Aorta (tissue), 5 donors: ENCODE data around the gene FNDC3B. TPM values are rescaled to one million over a fixed set of nuclear protein-coding genes. Genes with fewer than 3 reads are reported as not detected.

Experiments
- ATAC-seq: fragments of 200-7000 bp; cut with Tn5 transposase; one replicate; pipeline ENCODE4 v1.9.1; 2022; ENCODE audit warnings: moderate library complexity; ENCODE audit not compliant: low FRiP score
- DNase-seq, 2 donors: peaks; one replicate each; pipeline ENCODE4 v3.0.0-alpha.2; 2020
- H3K27ac ChIP-seq, 2 donors: one replicate each; pipeline ENCODE4 v1.5.1; 2013; ENCODE audit warnings: low read length in 2 of 2, mild to moderate bottlenecking in 2 of 2, moderate library complexity in 2 of 2, control low read depth in 1 of 2, inconsistent platforms in 1 of 2, low read depth in 1 of 2
- H3K27me3 ChIP-seq, 2 donors: one replicate each; pipeline ENCODE4 v1.6.1; 2013; ENCODE audit warnings: control low read depth in 1 of 2, low read length in 1 of 2, mild to moderate bottlenecking in 1 of 2, moderate library complexity in 1 of 2; ENCODE audit not compliant: insufficient read depth in 2 of 2, control insufficient read depth in 1 of 2
- H3K36me3 ChIP-seq, 2 donors: one replicate each; pipeline ENCODE4 v1.6.1; 2013; ENCODE audit warnings: control low read depth in 1 of 2, low read length in 1 of 2, mild to moderate bottlenecking in 1 of 2; ENCODE audit not compliant: insufficient read depth in 2 of 2, control insufficient read depth in 1 of 2
- H3K4me1 ChIP-seq, 2 donors: one replicate each; pipeline ENCODE4 v1.6.1; 2013; ENCODE audit warnings: low read length in 2 of 2, control low read depth in 1 of 2, mild to moderate bottlenecking in 1 of 2, moderate library complexity in 1 of 2; ENCODE audit not compliant: insufficient read depth in 2 of 2, control insufficient read depth in 1 of 2
- H3K4me3 ChIP-seq, 2 donors: one replicate each; pipeline ENCODE4 v1.5.1; 2013; ENCODE audit warnings: low read length in 2 of 2, control low read depth in 1 of 2, mild to moderate bottlenecking in 1 of 2
- H3K9me3 ChIP-seq: one replicate; pipeline ENCODE4 v1.6.1; 2013; ENCODE audit warnings: mild to moderate bottlenecking, low read length; ENCODE audit not compliant: control insufficient read depth
- WGBS, 2 donors: extraction: QIAGEN DNeasy Blood & Tissue Kit; methylation state at CpG; one replicate each; pipeline ENCODE4 v1.1.7; 2013; 5-methylcytosine and 5-hydroxymethylcytosine counted together
- intact Hi-C, 2 donors: fragments of 100-400 bp; cut with DNase I; formaldehyde crosslinking; loops; one replicate each; pipeline versions ENCODE4 v1.14.2 to v1.15.0; 2022
- polyA plus RNA-seq, 2 donors: library from polyadenylated mRNA; stranded (reverse); fragments of 200-250 nt; gene quantifications; one replicate each; pipeline ENCODE4 v1.2.3, GENCODE V29; 2013
- total RNA-seq, 2 donors: library from RNA; stranded (reverse); fragmentation: NEBNext Ultra II Directional; extraction: Animal tissue kit (Norgen Biotek cat#: 25700); gene quantifications; one replicate each; pipeline ENCODE4 v1.2.1, GENCODE V29; 2021
- donor health status: healthy with polysubstance abuse.
- donor health status: Bipolar disorder and iron deficiency.
- donor health status: DM: no; HTN: no; CAD: no.
- donor health status: DM: no; HTN: no; CAD: no.
- donor health status: DM: yes; HTN: yes; CAD: no.

Gene FNDC3B
- total and polyA plus RNA-seq, 4 donors: 12.5 to 239 (median 120) TPM

DNA sequence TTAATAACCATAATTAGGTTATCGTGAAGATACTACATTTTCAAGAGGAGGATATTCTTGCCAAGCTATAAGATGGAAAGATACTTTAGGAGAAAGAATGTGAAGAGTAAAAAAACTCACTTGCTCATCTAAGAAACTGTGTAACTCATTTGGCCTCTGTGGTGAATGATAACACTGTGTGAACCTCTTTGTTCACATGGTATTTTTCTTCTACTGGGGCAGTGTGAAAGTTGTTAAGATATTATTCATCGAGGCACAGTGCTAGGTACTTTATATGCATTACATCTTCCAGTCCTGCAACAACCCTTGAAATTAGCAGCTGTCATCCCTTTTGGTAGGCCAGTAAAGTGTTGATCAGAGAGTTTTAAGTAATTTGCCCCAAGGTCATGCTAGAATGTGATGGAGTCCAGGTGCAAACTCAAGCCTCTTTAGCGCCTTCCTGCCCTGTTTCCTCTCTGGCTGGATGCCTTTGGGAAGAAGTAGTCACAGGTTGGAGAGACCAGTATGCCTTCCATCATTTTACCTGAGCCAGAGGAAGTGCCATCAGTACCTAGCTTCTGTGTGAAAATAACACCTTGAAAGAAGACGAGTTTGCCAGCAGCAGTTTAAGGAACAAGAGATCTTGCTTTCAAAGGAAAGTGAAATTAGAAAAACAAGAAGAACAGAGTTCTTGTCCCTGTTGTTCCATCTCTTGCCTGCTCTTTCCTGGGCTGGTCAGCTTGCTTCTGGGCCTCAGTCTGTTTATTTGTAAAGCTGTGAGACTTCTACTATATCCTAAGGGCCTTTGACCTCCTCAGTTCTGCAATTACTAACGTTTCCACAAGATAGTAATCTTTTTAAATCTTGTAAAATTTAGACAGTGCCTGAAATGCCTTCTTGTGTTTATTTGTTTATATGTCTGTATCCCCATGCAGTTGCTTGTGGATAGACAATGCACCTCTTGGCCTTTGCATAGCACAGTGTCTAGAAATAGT is 179.3 kb downstream of the FNDC3B start:
- DNase-seq (no peak), ATAC-seq (peak; percentile 41)
- Histone ChIP-seq H3K9me3 (no peaks in the 10 kb centered on the region), H3K4me3 (no peak overlapping the region), H3K4me1 (peaks cover 7% of the 10 kb centered on the region in 2 donors), H3K27ac (no peak overlapping the region), H3K36me3 (peaks cover 0 to 2% of the 10 kb centered on the region in 2 donors), H3K27me3 (no peaks in the 10 kb centered on the region)
- WGBS, 2 donors: 53 to 61% methylated on average over 5 of the region's 5 CpGs
- intact Hi-C loops: no loop called here

DNA sequence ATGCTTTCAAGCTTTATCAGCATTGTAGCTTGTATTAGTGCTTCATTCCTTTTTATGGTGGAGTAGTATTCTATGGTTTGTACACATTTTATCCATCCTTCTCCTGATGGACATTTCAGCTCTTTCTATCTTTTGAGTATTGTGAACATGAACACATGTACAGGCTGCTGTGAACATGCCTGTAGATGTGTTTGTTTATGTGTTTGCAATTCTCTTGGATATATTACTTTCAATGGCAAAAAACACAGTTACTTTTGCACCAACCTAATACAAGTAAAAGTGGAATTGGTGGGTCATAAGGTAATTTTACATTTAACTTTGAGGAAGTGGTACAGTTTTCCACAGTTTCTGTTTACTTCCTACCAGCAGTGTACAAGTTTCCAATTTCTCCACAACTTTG is 180.4 kb downstream of the FNDC3B start:
- Histone ChIP-seq H3K27me3 (no peaks in the 10 kb centered on the region), H3K9me3 (no peaks in the 10 kb centered on the region), H3K4me3 (no peak overlapping the region), H3K4me1 (peaks cover 5% of the 10 kb centered on the region in 2 donors), H3K27ac (no peak overlapping the region), H3K36me3 (peaks cover 0 to 2% of the 10 kb centered on the region in 2 donors)
- no peak for DNase-seq
- intact Hi-C loops: no loop called here
- ATAC-seq: no peak

DNA sequence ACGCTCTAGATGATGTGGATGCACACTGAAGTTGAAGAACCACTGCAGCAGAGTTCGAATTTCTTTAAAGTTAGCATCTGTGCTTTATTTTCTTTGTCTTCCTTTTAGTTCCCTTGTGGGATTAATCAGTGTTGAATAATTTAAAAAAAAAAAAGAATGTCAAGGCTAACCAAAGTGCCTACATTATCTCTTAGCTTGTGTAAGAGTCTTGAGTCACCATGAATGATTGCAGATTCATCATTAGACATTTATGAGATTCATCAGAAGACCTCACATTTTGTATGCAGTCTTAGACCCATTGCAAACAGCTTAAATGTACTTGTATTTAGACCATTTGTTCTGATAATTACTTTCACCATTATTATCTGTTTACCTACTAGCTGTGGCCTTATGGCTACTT is 182.2 kb downstream of the FNDC3B start:
- peaks cover 3 to 5% of the 10 kb centered on the region in 2 donors for H3K4me1 ChIP-seq
- H3K9me3 ChIP-seq: no peaks in the 10 kb centered on the region
- intact Hi-C loops: no loop called here
- no peaks in the 10 kb centered on the region for H3K27me3 ChIP-seq
- 71 to 78% methylated on average over 2 of the region's 2 CpGs for WGBS, 2 donors
- DNase-seq (no peak), ATAC-seq (no peak)
- no peak overlapping the region for H3K4me3 ChIP-seq
- H3K36me3 ChIP-seq: no peaks in the 10 kb centered on the region
- no peak overlapping the region for H3K27ac ChIP-seq

DNA sequence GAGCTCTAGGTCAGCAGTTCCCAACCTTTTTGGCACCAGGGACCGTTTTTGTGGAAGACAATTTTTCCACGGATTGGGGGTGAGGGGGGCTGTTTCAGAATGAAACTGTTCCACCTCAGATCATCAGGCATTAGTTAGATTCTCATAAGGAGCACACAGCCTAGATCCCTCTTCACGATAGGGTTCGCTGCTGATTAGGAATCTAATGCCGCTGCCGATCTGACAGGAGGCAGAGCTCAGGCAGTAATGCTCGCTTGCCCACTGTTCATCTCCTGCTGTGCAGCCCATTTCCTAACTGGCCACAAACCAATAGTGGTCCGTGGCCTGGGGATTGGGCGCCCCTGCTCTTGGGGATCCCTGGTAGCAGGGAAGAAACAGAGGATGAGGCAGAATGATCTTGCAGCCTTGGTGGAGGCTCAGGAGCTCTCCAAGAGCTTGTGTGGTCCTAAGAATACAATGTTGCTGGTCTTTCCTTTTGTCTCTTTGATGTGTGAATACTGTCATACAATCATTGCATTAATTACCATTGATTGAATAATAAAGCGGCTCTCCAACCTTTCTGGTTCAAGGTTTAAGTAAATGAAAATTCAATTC is 183.2 kb downstream of the FNDC3B start:
- Histone ChIP-seq H3K9me3 (no peaks in the 10 kb centered on the region), H3K27ac (no peak overlapping the region), H3K4me1 (peaks cover 0 to 3% of the 10 kb centered on the region in 2 donors), H3K27me3 (no peaks in the 10 kb centered on the region), H3K36me3 (no peaks in the 10 kb centered on the region), H3K4me3 (no peak overlapping the region)
- intact Hi-C loops: no loop called here
- 70% methylated on average over 10 of the region's 10 CpGs for WGBS, 2 donors
- DNase-seq (no peak), ATAC-seq (no peak)

GRCh38 chr3:172223870-172224269 is 184.5 kb downstream of the FNDC3B start:
- no peak for DNase-seq
- Histone ChIP-seq H3K27me3 (no peaks in the 10 kb centered on the region), H3K4me1 (no peaks in the 10 kb centered on the region), H3K36me3 (no peaks in the 10 kb centered on the region), H3K27ac (no peak overlapping the region), H3K9me3 (no peaks in the 10 kb centered on the region), H3K4me3 (no peak overlapping the region)
- 91 to 92% methylated on average over 4 of the region's 4 CpGs for WGBS, 2 donors
- intact Hi-C loops: no loop called here
- ATAC-seq: no peak

DNA sequence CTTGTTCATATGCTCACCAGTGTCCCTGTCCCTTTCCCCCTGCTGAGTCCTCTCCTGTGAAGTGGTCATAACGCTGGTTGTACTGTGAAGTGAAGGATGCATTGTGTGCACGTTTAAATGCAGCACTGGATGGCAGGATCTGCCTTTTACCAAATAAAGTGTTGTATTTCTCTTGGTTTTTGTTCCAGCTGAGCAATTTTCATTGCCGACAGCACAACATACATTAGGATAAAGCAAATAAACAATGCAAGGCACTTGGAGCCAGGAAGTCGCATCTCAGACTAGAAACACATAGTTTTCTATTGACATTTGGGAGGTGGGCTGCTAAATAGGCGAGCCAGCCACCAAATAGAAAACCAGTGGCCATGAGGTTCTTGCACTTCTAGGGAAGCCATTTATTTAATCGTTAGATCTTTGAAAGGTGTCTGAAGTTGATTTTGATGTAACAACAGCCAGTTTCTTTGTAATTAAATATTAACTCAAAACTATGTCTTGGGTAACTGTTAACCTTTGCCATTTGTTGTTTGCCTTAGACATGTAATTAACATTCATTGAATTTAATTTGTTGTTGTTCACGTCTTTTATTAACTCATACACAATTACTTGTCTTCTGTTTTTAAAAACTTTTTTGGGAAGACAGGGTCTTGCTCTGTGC is 185.3 kb downstream of the FNDC3B start:
- 56 to 58% methylated on average over 7 of the region's 7 CpGs for WGBS, 2 donors
- no peak for ATAC-seq
- Histone ChIP-seq H3K4me3 (no peak overlapping the region), H3K27me3 (no peaks in the 10 kb centered on the region), H3K27ac (no peak overlapping the region), H3K9me3 (no peaks in the 10 kb centered on the region), H3K36me3 (no peaks in the 10 kb centered on the region), H3K4me1 (peaks cover 0 to 4% of the 10 kb centered on the region in 2 donors)
- intact Hi-C loops: no loop called here
- no peak for DNase-seq

DNA sequence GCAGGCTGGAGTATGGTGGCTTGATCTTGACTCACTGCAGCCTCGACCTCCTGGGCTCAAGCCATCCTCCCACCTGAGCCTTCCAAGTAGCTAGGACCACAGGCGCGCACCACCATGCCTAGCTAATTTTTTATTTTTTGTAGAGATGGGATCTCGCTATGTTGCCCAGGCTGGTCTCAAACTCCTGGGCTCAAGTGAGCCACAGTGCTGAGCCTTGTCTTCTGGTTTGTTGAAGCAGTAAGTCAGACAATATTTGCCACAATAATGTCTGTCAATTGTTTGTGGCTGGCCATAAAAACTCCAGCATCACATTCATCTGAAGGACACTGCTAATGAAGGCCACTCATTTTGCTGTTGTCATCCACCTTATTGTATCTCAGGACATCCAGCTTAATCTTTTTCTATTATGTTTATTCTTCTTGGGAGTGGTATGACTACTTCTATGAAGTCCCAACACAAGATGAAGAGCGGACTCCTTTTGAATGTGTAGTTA is 185.9 kb downstream of the FNDC3B start:
- intact Hi-C loops: no loop called here
- Histone ChIP-seq H3K27ac (no peak overlapping the region), H3K36me3 (no peaks in the 10 kb centered on the region), H3K9me3 (no peaks in the 10 kb centered on the region), H3K4me3 (no peak overlapping the region), H3K4me1 (peaks cover 0 to 4% of the 10 kb centered on the region in 2 donors), H3K27me3 (no peaks in the 10 kb centered on the region)
- DNase-seq (no peak), ATAC-seq (no peak)
- WGBS, 2 donors: 91 to 99% methylated on average over 5 of the region's 5 CpGs

DNA sequence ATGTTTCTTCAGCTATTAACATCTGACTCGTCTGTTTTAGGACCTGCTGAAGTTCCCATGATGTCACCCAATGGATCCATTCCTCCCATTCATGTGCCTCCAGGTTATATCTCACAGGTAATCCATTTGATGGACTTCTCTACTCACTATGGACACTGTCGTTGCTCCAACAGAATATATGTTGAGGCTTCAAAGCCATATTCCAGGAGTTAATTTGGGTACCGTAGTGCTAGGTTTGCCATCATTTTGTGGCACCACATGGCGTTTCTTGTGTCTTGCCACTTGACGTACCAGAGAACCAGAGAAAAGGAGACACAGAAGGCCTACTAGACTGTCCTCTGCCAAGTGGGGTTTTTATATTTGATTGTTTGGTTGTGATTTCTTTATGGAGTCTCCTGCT is 187.5 kb downstream of the FNDC3B start:
- no peak for ATAC-seq
- intact Hi-C loops: no loop called here
- Histone ChIP-seq H3K27me3 (no peaks in the 10 kb centered on the region), H3K4me3 (no peak overlapping the region), H3K36me3 (no peaks in the 10 kb centered on the region), H3K27ac (no peak overlapping the region), H3K4me1 (peaks cover 0 to 4% of the 10 kb centered on the region in 2 donors), H3K9me3 (no peaks in the 10 kb centered on the region)
- 88 to 91% methylated on average over 5 of the region's 5 CpGs for WGBS, 2 donors
- DNase-seq: no peak
